ENCODE measurements around the gene LCORL. TPM values are rescaled to one million over a fixed set of nuclear protein-coding genes. Genes with fewer than 3 reads are reported as not detected.

LCORL gene
- total and polyA plus RNA-seq, 2 donors (not counting 3 experiments of a cell fraction or from before 2014, with no cell fraction given): 2.8 to 23.9 TPM

GRCh38 chr4:18020145-18020670, 1.3 kb downstream of the LCORL start:
- intact Hi-C loops (cut with micrococcal nuclease): loop anchor here (2.0 to 10.0 kb wide), 2 partner anchors 405 to 521 kb away; partner anchors contain the start of gene MED28
- Histone ChIP-seq H3K4me3 (replicated peaks in 1 of 3; ENCODE audit: insufficient read depth in 1 of 3, low read depth in 1 of 3, low read length in 3 of 3) (peak overlapping the region; percentile 86), H3K27me3 (ENCODE audit: control insufficient read depth in 2 of 2, insufficient read depth in 2 of 2, low read length in 2 of 2) (peaks cover 1 to 5% of the 10 kb centered on the region in 2 experiments), H2AFZ (ENCODE audit: low read depth, low read length) (peak overlapping the region; percentile 21), H3K27ac (ENCODE audit: insufficient read depth, low read depth, low read length) (no peak overlapping the region), H3K79me2 (ENCODE audit: control insufficient read depth, insufficient read depth, low read length) (peaks cover 52% of the 10 kb centered on the region), H3K9ac (replicated peaks; ENCODE audit: extremely low read depth, insufficient read depth, low read length) (peak overlapping the region; percentile 90), H3K36me3 (ENCODE audit: control insufficient read depth in 2 of 2, extremely low read depth in 1 of 2, insufficient read depth in 2 of 2, low read length in 2 of 2) (no peaks in the 10 kb centered on the region), H3K9me1 (replicated peaks; ENCODE audit: control insufficient read depth, extremely low read depth, insufficient read depth, low read length) (no peaks in the 10 kb centered on the region), H3K4me2 (ENCODE audit: insufficient read depth, low read length) (peak overlapping the region; percentile 69), H3K9me3 (replicated peaks; ENCODE audit: control insufficient read depth, insufficient read depth, low read length) (no peaks in the 10 kb centered on the region), H4K20me1 (replicated peaks; ENCODE audit: control insufficient read depth, extremely low read depth, insufficient read depth, low read length) (peaks cover 12% of the 10 kb centered on the region), H3K4me1 (ENCODE audit: control insufficient read depth, extremely low read depth, insufficient read depth, low read length) (peaks cover 6% of the 10 kb centered on the region)
- ChIA-PET CTCF (interaction anchor here (2.1 kb wide), 1 partner anchor 203 kb away, joined by 7 read pairs; no protein-coding TSS in a partner anchor), POLR2A (interaction anchor here (0.6 kb wide), 1 partner anchor 90 kb away, joined by 3 read pairs; no protein-coding TSS in a partner anchor)
- no TSS peak for BruUV-seq (replicated peaks)
- DNase-seq (ENCODE audit: low read depth, low spot score) (peak; percentile 27), FAIRE-seq (no peak)
- dilution Hi-C loops (cut with MboI; ENCODE audit: extremely low pct_ligation_motif_present, low sequenced_read_pairs): no loop called here
- TF ChIP-seq EZH2 (IDR thresholded peaks at IDR 0.05; ENCODE audit: borderline replicate concordance, low read depth, low read length, severe bottlenecking): no peak
- TF ChIP-seq GATA2 (IDR thresholded peaks at IDR 0.05; ENCODE audit: insufficient read depth, insufficient read length, low read depth, low read length): no peak
- TF ChIP-seq MAX (IDR thresholded peaks at IDR 0.05; ENCODE audit: insufficient read depth, insufficient read length): no peak
- TF ChIP-seq FOS (IDR thresholded peaks at IDR 0.05; ENCODE audit: borderline replicate concordance, insufficient read depth, low read length): no peak
- no peak for TF ChIP-seq CTCF (IDR thresholded peaks at IDR 0.05; ENCODE audit: extremely low read depth in 1 of 2, insufficient read depth in 1 of 2, low read depth in 1 of 2, low read length in 2 of 2)
- TF ChIP-seq MYC (IDR thresholded peaks at IDR 0.05; ENCODE audit: low read depth, low read length): no peak
- no peak for TF ChIP-seq POLR2A (IDR thresholded peaks at IDR 0.05; ENCODE audit: low read depth, low read length)
- no peak for TF ChIP-seq JUN (IDR thresholded peaks at IDR 0.05; ENCODE audit: borderline replicate concordance, insufficient read depth, insufficient read length, low read depth)
- no peak for TF ChIP-seq POLR2AphosphoS5 (IDR thresholded peaks at IDR 0.05; ENCODE audit: insufficient read depth, low read depth, low read length)

Data from endothelial cell of umbilical vein (primary cell).